Activated naive CD4-positive, alpha-beta T cell treated with anti-CD3 and anti-CD28 coated beads for 36 hours (primary cell): ENCODE results near the gene SEPTIN3. TPM values are rescaled to one million over a fixed set of nuclear protein-coding genes. Genes with fewer than 3 reads are reported as not detected.

ENCODE experiments used
- CTCF ChIA-PET: fragments of 350-600 bp; sonication (Branson Sonifier 250); formaldehyde crosslinking; loops from one replicate; lab custom pipeline; 2021; ENCODE audit warnings: antibody characterized with exemption; lab: Charles Lee
- DNase-seq: peaks from one replicate; pipeline ENCODE4 v3.0.0-alpha.2; 2020
- H3K27ac Mint-ChIP-seq: one replicate; pipeline ENCODE4 v1.8.0; 2021; ENCODE audit warnings: mild to moderate bottlenecking, mixed read lengths
- H3K27me3 Mint-ChIP-seq: one replicate; pipeline ENCODE4 v1.8.0; 2021; ENCODE audit warnings: low read depth, mixed read lengths
- H3K36me3 Mint-ChIP-seq: one replicate; pipeline ENCODE4 v1.8.0; 2021; ENCODE audit warnings: low read depth, mixed read lengths
- H3K4me1 Mint-ChIP-seq: one replicate; pipeline ENCODE4 v1.8.0; 2021; ENCODE audit warnings: low read depth, mixed read lengths
- H3K4me3 Mint-ChIP-seq: one replicate; pipeline ENCODE4 v1.8.0; 2021; ENCODE audit warnings: mild to moderate bottlenecking, moderate library complexity, mixed read lengths
- H3K9me3 Mint-ChIP-seq: one replicate; pipeline ENCODE4 v1.8.0; 2021; ENCODE audit warnings: mixed read lengths
- intact Hi-C: fragments of 100-400 bp; cut with micrococcal nuclease; formaldehyde crosslinking; loops from one replicate; pipeline ENCODE4 v1.15.1; 2023
- total RNA-seq, 2 experiments: library from RNA; stranded (reverse); gene quantifications; one replicate each; pipeline ENCODE4 v1.2.3, GENCODE V29; 2021

SEPTIN3 gene
- total RNA-seq, 2 experiments from 2014 or later: 1.0 to 1.5 TPM

- no peaks in the 10 kb centered on the region for H3K9me3 Mint-ChIP-seq
- H3K4me3 Mint-ChIP-seq: no peak overlapping the region
- H3K4me1 Mint-ChIP-seq: no peaks in the 10 kb centered on the region
- no peak for DNase-seq
- intact Hi-C loops: no loop called here
- peaks cover 10% of the 10 kb centered on the region for H3K27me3 Mint-ChIP-seq
- H3K36me3 Mint-ChIP-seq: no peaks in the 10 kb centered on the region
- CTCF ChIA-PET: interaction anchor here (0.9 kb wide), 1 partner anchor 16 kb away, joined by 3 read pairs; no protein-coding TSS in a partner anchor
- H3K27ac Mint-ChIP-seq: no peak overlapping the region
Observed at GRCh38 chr22:41982865-41983264, 13.6 kb downstream of the SEPTIN3 start.

GRCh38 chr22:41983513-41984405, 14.5 kb downstream of the SEPTIN3 start:
- no peak overlapping the region for H3K4me3 Mint-ChIP-seq
- H3K36me3 Mint-ChIP-seq: no peaks in the 10 kb centered on the region
- H3K27me3 Mint-ChIP-seq: peaks cover 5% of the 10 kb centered on the region
- no peaks in the 10 kb centered on the region for H3K4me1 Mint-ChIP-seq
- H3K27ac Mint-ChIP-seq: no peak overlapping the region
- intact Hi-C loops: no loop called here
- no peaks in the 10 kb centered on the region for H3K9me3 Mint-ChIP-seq
- CTCF ChIA-PET: interaction anchor here (0.6 to 0.9 kb wide), 2 partner anchors 16 to 29 kb away, joined by 3 read pairs; no protein-coding TSS in a partner anchor
- DNase-seq: no peak

GRCh38 chr22:41987276-41987675, 18.0 kb downstream of the SEPTIN3 start:
- H3K36me3 Mint-ChIP-seq: no peaks in the 10 kb centered on the region
- intact Hi-C loops: no loop called here
- CTCF ChIA-PET: no interaction called here
- H3K4me3 Mint-ChIP-seq: no peak overlapping the region
- H3K4me1 Mint-ChIP-seq: no peaks in the 10 kb centered on the region
- peaks cover 2% of the 10 kb centered on the region for H3K27me3 Mint-ChIP-seq
- no peak for DNase-seq
- no peak overlapping the region for H3K27ac Mint-ChIP-seq
- H3K9me3 Mint-ChIP-seq: no peaks in the 10 kb centered on the region

- Mint-ChIP-seq H3K4me1 (no peaks in the 10 kb centered on the region), H3K27me3 (peaks cover 2% of the 10 kb centered on the region), H3K9me3 (no peaks in the 10 kb centered on the region)
Observed at GRCh38 chr22:41989246-41989645, 20.0 kb downstream of the SEPTIN3 start.

GRCh38 chr22:41991111-41991510, 21.9 kb downstream of the SEPTIN3 start:
- H3K27me3 Mint-ChIP-seq: peaks cover under 1% of the 10 kb centered on the region
- CTCF ChIA-PET: interaction anchor here (0.6 kb wide), 2 partner anchors 76 to 264 kb away, joined by 3 to 4 read pairs; no protein-coding TSS in a partner anchor
- H3K9me3 Mint-ChIP-seq: no peaks in the 10 kb centered on the region
- DNase-seq: no peak
- H3K27ac Mint-ChIP-seq: no peak overlapping the region
- H3K4me1 Mint-ChIP-seq: no peaks in the 10 kb centered on the region
- intact Hi-C loops: no loop called here
- H3K36me3 Mint-ChIP-seq: no peaks in the 10 kb centered on the region
- H3K4me3 Mint-ChIP-seq: no peak overlapping the region

More at GRCh38 chr22:41989246-41989645, 20.0 kb downstream of the SEPTIN3 start:
- H3K4me3 Mint-ChIP-seq: no peak overlapping the region
- no peaks in the 10 kb centered on the region for H3K36me3 Mint-ChIP-seq
- H3K27ac Mint-ChIP-seq: no peak overlapping the region
- no peak for DNase-seq
- intact Hi-C loops: no loop called here
- CTCF ChIA-PET: no interaction called here

GRCh38 chr22:41992496-41992895, 23.3 kb downstream of the SEPTIN3 start:
- H3K4me3 Mint-ChIP-seq: no peak overlapping the region
- no peaks in the 10 kb centered on the region for H3K9me3 Mint-ChIP-seq
- no peaks in the 10 kb centered on the region for H3K36me3 Mint-ChIP-seq
- CTCF ChIA-PET: interaction anchor here (0.6 kb wide), 1 partner anchor 568 kb away, joined by 6 read pairs; no protein-coding TSS in a partner anchor
- intact Hi-C loops: no loop called here
- H3K4me1 Mint-ChIP-seq: no peaks in the 10 kb centered on the region
- no peak overlapping the region for H3K27ac Mint-ChIP-seq
- no peak for DNase-seq
- H3K27me3 Mint-ChIP-seq: no peaks in the 10 kb centered on the region

GRCh38 chr22:41995211-41995610, 26.0 kb downstream of the SEPTIN3 start:
- intact Hi-C loops: no loop called here
- H3K4me1 Mint-ChIP-seq: peaks cover 14% of the 10 kb centered on the region
- H3K4me3 Mint-ChIP-seq: no peak overlapping the region
- no peak for DNase-seq
- H3K36me3 Mint-ChIP-seq: peaks cover 2% of the 10 kb centered on the region
- H3K9me3 Mint-ChIP-seq: peaks cover 5% of the 10 kb centered on the region
- CTCF ChIA-PET: no interaction called here
- no peaks in the 10 kb centered on the region for H3K27me3 Mint-ChIP-seq
- H3K27ac Mint-ChIP-seq: no peak overlapping the region

GRCh38 chr22:41996826-41997225, 27.6 kb downstream of the SEPTIN3 start:
- no peak for DNase-seq
- no peak overlapping the region for H3K4me3 Mint-ChIP-seq
- intact Hi-C loops: no loop called here
- no peaks in the 10 kb centered on the region for H3K27me3 Mint-ChIP-seq
- H3K9me3 Mint-ChIP-seq: peaks cover 13% of the 10 kb centered on the region
- H3K27ac Mint-ChIP-seq: no peak overlapping the region
- CTCF ChIA-PET: no interaction called here
- H3K36me3 Mint-ChIP-seq: peaks cover 10% of the 10 kb centered on the region
- peaks cover 15% of the 10 kb centered on the region for H3K4me1 Mint-ChIP-seq

GRCh38 chr22:41998361-41999261, 29.4 kb downstream of the SEPTIN3 start, which contains the start of gene WBP2NL:
TSS of gene WBP2NL (plus strand) at chr22:41998788. CDS start at chr22:41998819, 31 bp downstream.
- H3K27ac Mint-ChIP-seq: peak within 1 kb of the TSS; percentile 81
- intact Hi-C loops: loop anchor here (1.0 to 2.0 kb wide), 2 partner anchors 32 to 72 kb away; partner anchors contain the start of gene NAGA
- peaks cover 21% of the 10 kb centered on the region for H3K9me3 Mint-ChIP-seq
- DNase-seq: peak; percentile 91
- peak within 1 kb of the TSS; percentile 83 for H3K4me3 Mint-ChIP-seq
- H3K27me3 Mint-ChIP-seq: no peaks in the 10 kb centered on the region
- peaks cover 15% of the 10 kb centered on the region for H3K4me1 Mint-ChIP-seq
- H3K36me3 Mint-ChIP-seq: peaks cover 13% of the 10 kb centered on the region
- CTCF ChIA-PET: interaction anchor here (1.0 kb wide), 1 partner anchor 32 kb away, joined by 4 read pairs; no protein-coding TSS in a partner anchor

- Mint-ChIP-seq H3K36me3 (peaks cover 13% of the 10 kb centered on the region), H3K4me1 (peaks cover 15% of the 10 kb centered on the region), H3K27me3 (no peaks in the 10 kb centered on the region), H3K9me3 (peaks cover 22% of the 10 kb centered on the region), H3K4me3 (no peak overlapping the region), H3K27ac (no peak overlapping the region)
- no peak for DNase-seq
- CTCF ChIA-PET: no interaction called here
- intact Hi-C loops: no loop called here
Observed at GRCh38 chr22:42000466-42000865, 31.2 kb downstream of the SEPTIN3 start.

- CTCF ChIA-PET: no interaction called here
- Mint-ChIP-seq H3K4me3 (no peak overlapping the region), H3K27me3 (no peaks in the 10 kb centered on the region), H3K36me3 (peaks cover 13% of the 10 kb centered on the region), H3K4me1 (peaks cover 15% of the 10 kb centered on the region), H3K9me3 (peaks cover 23% of the 10 kb centered on the region), H3K27ac (no peak overlapping the region)
- no peak for DNase-seq
- intact Hi-C loops: no loop called here
Observed at GRCh38 chr22:42001121-42001520, 31.9 kb downstream of the SEPTIN3 start.

- no peak for DNase-seq
- CTCF ChIA-PET: no interaction called here
- peaks cover 13% of the 10 kb centered on the region for H3K36me3 Mint-ChIP-seq
- H3K27ac Mint-ChIP-seq: no peak overlapping the region
- no peak overlapping the region for H3K4me3 Mint-ChIP-seq
- H3K9me3 Mint-ChIP-seq: peaks cover 26% of the 10 kb centered on the region
- intact Hi-C loops: no loop called here
- no peaks in the 10 kb centered on the region for H3K27me3 Mint-ChIP-seq
- peaks cover 15% of the 10 kb centered on the region for H3K4me1 Mint-ChIP-seq
Observed at GRCh38 chr22:42001706-42002105, 32.5 kb downstream of the SEPTIN3 start.
